Urothelium cell line (cell line): Measurements from ENCODE around the gene SLC38A1.
A peak's percentile ranks its signal among the peaks of the same experiment; 100 is the strongest.
"Not testable (repeated sequence)": the region's sequence is repeated elsewhere in the genome, so short reads cannot be mapped to it uniquely, and the experiment has no call there.

Experiments
- DNase-seq: peaks from one replicate; pipeline ENCODE4 v3.0.0; 2011; ENCODE audit warnings: low spot score, mixed read lengths
- FAIRE-seq: peaks from 2 replicates; lab custom pipeline; 2011; peaks lifted over from hg19 to GRCh38; lab: Jason Lieb, UNC

Gene SLC38A1

DNA sequence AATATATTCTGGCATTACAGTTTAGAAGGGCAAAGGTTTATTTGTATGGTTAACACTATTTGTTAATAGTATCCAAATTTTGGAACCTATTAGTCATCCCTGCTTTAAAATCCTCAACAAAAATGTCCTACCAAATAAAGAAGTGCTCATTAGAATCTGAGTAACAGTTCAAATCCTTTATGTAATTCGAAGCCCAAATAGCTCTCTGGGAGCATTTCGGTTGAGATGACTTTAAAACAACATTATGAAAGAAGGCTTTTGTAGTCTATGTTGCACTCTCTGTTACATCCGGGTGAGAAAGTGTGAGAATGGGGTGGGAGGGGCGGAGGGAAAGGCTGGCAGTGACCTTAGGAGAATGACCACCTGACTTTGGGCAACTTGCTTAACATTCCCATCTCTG is 59.7 kb downstream of the SLC38A1 start:
- DNase-seq (no peak), FAIRE-seq (no peak)

DNA sequence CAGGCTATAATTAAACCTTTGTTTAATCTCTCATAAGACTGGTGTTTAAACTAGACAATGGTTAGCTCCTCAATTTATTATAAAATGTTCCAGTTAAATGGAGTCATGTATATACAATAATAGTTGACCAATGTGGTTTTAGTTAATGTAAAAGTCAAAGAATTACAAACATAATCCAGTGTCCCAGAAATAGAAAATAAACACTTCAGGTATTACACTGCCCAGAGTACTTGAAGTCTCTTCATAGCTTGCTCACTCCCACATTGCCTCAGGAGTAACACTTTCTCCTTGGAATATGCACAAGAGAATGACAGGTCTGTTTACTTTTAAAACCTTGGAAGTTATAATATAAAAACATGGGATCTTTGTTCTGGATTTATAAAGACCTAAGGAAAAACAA is 60.5 kb downstream of the SLC38A1 start:
- no peak for FAIRE-seq
- DNase-seq, result no peak

DNA sequence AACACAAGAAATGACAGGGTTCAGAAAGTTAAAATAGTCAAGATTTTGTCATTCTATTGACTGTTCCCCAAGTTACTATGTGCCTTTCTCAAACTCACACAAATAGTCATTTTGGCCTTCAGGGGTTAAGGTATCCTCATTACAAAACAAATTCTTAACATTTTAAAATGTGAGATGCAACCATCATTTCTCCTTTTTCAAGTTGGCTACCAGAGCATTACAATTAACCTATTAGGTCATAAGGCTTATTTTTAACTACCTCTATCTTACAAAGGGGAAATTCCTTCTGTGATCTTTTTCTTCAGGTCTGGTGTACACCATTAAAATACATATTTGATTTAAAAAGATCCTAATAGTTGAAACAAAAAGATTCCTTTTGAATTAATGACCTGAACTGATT is 61.2 kb downstream of the SLC38A1 start:
- FAIRE-seq (no peak), DNase-seq (no peak)

DNA sequence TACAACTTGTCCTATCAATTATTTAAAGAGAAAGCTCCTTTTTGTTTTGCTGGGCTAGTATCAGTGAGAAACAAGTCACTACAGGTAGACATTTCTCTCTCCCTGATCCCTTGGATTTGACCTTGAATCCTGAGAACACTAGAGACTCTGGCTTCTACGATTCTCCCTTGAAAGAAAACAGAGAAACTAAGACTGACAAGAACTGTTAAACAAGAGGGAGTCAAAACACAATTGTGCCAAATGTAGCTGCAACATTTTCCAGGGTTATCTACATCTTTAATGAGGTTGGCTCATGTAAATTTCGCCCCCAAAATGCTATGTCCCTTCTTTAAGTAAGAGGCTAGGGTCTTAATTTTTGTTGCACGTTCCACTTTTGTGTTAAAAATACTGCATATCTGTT is 62.4 kb downstream of the SLC38A1 start:
- no peak for DNase-seq
- FAIRE-seq, result no peak

DNA sequence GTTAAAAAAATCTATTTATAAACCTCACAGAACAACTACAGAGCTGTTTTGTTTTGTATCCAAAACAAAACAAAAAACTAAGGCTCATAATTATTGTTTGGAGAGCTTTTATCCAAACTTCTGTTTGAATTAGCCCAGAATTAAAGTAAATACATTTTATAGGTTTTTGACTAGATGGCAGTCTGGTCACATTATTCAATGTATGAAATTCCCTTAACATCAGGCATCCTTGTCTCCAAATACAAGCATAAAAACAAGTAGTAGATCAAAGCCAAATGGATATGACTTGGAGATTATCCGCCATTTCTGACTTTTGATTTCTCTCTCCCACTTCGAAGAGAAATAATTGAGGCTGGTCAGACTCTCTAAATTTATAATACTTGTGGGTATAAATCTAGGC is 63.5 kb downstream of the SLC38A1 start:
- DNase-seq (no peak), FAIRE-seq (no peak)

DNA sequence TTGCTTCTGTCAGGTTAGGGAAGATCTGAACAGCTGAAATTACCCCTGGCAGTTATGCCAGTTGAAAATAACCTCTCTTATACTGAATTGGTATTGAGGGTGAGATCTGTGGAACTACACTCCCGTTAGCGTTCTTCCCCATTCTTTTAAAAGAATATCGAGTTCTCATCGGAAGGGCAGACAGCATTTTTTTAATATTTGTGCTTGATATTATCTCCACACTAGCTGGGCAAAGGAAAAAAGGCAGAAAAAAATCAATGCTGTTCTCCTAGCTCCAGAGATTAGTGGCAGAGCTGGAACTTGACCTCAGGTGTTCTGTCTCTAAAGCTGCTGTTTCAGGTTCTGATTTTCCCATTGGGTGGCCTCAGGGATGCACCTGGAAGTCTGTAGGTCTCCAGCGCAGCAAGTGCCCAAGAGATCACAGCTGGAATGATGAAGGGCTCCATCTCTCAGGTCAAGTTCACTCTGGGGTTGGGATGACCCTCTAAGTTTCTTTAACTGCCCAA is 67.5 kb downstream of the SLC38A1 start:
- no peak for FAIRE-seq

DNA sequence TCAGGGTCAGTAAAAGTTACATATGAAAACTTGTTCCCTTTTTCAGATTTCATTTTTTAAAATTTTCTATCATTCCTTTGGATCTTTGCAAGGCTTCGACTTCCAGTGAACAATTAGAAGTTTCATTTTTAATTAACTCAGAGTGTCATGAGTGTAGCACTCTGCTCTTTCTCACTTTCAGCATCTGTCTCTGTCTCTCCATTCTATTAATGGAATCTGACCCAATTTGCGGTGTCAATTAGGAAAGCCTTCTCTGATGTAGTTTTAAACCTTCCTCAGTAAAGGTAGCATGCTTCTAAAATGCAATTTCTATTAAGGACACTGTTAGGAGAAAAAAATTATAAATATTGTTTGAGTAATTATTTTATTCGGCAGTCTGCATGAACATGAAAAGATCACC is 68.3 kb downstream of the SLC38A1 start:
- FAIRE-seq, result no peak
- no peak for DNase-seq

More for the DNA sequence above, 67.5 kb downstream of the SLC38A1 start:
- no peak for DNase-seq

DNA sequence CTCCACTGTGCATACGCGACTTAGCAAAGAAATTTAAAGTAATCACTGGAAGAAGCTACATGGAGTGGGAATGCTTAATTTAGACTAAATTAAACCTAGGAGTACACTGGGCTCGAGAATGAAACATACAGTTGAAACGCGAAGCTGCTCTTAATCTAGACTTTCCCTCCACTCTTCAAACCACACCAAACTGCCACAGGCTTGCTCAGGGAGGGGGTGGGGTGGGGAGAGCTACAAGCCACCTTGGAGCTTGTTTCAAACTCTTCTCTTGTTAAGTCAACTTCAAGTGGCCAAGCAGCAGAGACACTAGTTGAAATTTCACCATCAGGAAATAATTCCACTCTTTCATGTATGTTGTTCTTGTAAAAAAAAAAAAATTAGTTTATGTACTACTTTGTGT is 69.9 kb downstream of the SLC38A1 start:
- no peak for DNase-seq
- FAIRE-seq, result no peak

DNA sequence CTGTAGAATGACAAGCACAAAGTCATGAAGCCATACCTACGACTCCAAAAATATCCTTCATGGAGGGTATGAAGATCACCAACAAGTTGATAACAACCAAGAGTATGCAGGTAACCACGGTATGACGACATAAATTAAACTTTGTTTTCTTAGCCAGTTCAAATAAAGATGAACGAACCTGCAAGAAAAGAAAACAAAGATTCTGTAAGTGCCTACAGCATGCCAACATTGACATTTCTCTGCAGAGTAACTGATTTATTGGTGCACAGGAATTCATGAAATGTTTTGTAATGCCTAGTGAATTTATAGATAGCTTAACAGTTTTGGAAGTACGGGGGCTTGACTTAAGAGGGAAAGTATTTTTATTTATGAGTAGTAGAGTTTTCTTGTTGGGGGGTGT is 71.0 kb downstream of the SLC38A1 start:
- DNase-seq (no peak), FAIRE-seq (no peak)

DNA sequence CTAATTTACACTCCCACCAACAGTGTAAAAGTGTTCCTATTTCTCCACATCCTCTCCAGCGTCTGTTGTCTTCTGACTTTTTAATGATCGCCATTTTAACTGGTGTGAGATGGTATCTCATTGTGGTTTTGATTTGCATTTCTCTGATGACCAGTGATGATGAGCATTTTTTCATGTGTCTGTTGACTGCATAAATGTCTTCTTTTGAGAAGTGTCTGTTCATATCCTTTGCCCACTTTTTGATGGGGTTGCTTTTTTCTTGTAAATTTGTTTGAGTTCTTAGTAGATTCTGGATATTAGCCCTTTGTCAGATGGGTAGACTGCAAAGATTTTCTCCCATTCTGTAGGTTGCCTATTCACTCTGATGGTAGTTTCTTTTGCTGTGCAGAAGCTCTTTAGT is 78.3 kb downstream of the SLC38A1 start:
- FAIRE-seq, DNase-seq: not testable (repeated sequence)

DNA sequence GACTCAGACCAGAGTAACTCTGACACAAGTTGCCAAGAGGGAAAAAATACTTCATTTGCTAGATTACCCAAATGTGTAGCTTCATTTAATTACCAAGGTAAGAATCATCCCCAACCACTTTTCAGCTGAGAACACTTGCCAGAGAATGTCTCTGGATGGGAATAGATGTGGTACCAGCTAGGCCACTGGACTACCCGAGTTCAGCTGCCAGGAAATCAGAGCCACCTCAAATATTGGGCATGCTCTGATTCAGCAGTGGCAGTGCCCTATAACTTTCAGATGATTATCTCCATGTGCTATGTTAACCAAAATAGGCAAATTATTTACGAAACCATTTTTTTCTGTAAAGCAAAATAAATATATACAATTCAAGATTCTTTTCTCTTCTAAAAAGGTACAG is 80.7 kb downstream of the SLC38A1 start:
- DNase-seq, result no peak
- FAIRE-seq, result no peak

DNA sequence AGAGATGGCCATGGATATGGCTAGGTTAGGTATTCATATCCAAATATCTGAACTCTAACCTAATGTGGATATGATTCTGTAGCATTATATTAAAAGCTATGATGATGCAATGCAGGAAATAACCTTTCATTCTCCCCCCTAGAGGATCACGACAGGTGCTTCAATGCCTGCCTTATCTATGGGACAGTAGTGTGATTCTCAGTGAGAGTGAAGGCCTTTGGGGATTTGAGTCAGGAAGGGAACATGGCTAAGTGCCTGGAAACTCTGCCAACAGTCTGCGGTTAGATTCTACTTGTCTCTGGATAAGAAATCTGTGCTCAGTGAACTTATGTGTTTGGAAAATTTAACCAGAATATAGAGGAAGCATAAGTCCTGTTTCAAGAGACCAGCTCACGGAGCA is 81.8 kb downstream of the SLC38A1 start:
- DNase-seq (peak; percentile 31), FAIRE-seq (no peak)

DNA sequence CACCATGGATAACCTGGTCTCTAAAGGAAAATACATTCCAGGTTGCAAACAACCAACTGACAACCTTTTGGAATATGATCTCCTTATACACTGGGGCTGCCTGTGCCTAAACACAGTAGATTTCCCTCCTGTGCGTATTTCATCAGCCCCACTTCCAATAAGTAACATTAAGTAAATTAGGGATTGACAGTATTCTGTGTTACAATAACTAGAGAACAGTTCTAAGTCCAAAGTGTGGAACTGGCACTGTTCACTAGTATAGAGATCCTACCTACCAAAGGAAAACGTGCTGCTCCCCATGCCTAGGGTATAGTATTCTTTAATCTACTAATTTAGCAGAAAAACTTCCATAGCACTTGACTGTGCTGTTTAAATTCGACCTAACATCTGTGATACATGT is 82.8 kb downstream of the SLC38A1 start:
- DNase-seq, result no peak
- FAIRE-seq, result no peak

DNA sequence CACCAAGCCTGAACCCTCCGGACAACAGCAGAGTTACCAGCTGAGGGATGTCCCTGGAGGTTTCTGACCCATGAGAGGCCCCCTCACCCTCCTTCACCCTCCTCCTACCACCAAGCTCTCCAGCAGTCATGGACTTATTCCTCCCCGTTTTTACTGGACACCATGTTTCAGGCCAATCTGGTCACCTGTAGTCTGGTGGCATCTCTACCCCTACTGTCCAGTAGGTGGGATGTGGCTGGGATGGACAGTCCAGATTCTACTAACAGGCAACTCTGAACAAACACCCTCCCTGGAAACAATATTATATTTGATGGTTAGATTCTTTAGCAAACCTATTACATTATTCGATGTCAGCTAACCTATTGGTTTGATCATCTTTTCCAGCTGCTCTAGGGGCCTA is 83.2 kb downstream of the SLC38A1 start:
- no peak for DNase-seq
- FAIRE-seq, result no peak

DNA sequence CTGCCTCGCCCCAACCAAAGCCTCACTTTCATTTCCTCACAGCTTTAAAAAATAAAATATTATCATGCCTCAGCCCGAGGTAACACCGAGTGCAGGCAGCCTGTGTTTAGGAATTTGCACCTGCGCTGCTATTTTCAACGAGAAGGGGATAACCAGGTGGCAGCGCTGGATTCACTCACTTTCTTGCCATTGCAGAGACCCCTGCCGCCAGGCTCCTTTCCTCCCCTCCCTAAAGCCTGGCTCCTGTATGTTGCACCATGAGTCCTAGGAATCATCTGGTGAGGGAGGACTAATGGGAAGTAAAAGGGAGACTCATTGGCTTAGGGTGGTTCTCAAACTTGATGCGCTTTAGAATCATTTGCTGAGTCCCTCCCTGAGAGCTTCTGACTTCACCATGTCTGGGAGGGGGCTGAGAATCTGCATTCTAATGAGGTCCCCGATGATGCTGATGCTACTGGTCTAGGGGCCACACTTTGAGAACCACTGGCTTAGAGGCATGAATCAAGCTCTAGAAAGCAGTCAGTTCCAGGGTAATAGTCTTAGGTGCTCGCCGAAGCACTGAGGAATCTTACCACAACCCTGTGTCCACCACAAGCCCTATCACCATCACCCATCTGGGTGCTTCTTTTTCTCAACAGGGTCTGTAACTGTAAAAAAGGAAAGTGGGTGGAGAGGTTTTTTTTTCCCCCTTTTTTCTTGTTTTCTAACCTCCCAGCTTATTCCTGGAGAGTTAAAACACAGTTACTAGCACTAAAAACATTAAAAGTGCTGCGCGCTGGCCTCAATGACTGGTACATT is 83.8 kb downstream of the SLC38A1 start:
- FAIRE-seq (no peak), DNase-seq (no peak)

DNA sequence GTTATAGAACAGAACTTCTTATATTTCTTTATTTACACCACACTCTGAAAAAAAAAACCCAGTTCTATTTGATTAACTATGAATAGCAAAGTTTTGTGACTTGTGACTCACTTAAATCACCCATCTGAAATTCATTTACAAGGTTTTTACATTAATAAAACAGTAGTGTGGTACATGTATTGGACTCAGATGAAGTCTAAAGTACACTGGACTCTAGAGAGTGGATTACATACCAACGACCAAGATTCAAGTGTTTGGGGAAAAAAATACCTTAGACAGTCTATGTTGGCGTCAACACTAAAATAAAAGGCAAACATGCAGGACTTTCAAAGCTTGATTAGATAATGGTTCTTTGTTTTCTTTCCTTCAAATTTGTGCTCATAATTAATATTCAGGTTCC is 85.7 kb downstream of the SLC38A1 start:
- DNase-seq (no peak), FAIRE-seq (no peak)

DNA sequence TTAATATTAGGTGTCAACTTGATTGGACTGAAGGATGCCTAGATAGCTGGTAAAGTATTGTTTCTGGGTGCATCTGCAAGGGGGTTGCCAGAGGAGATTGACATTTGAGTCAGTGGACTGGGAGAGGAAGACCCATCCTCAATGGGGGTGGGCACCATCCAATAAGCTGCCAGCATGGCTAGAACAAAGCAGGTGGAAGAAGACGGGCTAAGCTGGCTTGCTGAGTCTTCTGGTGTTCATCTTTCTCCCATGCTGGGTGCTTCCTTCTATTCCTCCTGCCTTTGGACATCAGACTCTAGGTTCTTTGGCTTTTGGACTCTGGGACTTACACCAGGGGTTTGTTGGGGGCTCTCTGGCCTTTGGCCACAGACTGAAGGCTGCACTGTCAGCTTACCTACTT is 87.4 kb downstream of the SLC38A1 start:
- DNase-seq (no peak), FAIRE-seq (no peak)

DNA sequence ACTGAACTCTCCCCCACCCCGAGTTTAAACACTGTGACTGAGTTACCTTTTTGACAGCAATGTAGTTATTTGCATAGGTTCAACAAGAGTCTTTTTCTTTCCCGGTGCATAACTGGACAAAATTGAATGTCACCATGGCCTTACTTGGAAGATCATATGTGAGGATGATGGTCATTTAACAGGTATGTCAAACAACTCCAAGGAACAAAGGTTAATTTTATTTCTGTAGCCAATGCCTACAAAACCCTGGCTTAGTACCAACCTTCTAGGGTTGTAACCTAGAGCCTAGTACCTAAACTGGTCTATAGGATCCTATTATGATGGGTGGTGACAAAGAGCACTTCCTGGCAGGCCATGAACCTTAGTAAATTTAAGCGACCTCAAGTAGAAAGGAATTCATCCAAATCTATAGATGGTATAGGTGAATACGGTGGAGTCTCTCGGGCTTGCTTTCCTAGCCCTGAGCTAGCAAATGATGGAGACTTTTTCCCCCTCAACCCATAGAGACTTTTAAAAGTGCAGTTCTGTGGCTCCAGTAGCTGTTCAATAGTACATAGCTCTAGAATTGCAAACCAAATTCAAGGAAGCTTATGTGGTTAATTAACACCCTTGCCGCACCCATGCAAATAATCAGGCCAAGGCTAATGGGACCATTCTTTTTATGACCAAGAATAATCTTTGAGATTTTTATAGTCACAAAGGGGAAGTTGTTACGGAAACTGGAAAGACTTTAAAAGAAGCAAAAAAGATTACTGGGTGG is 89.0 kb downstream of the SLC38A1 start:
- FAIRE-seq (no peak), DNase-seq (no peak)

DNA sequence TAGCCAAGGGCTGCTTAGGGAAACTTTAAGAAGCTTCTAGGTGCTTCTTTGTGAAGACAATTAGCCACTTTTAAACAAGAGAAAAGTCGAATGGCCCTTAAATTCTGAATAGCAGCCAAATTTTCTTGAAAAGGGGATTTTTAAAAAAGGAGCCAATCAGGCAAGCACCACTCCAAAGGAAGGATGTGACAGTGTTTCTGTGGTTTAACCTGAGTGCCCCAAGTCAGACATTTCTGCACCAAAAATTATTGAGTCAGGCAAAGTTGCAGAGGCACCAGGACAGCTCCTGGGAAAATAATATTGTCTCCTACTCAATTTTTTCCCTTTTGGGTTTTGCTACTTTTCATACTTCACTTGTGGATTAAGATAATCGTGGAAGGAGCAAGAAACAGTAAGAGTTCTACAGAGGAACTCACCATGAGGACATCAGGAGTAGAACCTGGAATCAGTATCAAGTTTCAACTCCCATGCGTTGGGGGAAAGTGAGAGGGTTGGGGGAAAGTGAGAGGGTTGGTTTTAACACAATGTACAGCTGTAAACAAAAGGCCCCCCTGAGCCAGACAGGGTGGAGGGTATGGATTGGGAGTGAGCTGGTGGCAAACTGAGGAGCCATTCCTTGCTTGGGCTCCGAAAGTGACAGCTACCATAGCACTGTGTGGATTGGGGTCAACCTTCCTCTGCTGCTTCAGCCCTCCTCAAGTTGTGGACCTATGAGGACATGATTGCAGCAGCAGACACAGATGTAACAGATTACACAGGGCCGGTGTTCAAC is 90.8 kb downstream of the SLC38A1 start:
- no peak for DNase-seq
- FAIRE-seq, result no peak

DNA sequence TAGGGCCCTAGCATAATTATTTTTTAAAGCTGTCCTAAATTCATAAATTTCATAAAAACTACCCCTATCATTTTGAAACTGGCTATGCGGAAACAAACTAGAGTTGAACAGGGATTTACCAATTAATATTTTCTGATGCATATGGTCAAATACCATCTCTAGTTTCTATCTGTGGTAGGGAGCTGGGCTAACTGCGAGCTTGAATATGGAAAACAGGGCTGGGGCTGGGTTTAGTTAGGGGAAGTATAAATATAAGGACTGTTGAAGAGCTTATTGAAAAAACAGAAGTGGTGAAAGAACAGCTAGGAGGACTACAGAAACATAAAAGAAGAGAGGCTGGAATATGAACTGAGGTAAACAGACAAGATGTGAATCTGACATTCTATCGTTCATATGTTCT is 91.8 kb downstream of the SLC38A1 start:
- FAIRE-seq (no peak), DNase-seq (no peak)

DNA sequence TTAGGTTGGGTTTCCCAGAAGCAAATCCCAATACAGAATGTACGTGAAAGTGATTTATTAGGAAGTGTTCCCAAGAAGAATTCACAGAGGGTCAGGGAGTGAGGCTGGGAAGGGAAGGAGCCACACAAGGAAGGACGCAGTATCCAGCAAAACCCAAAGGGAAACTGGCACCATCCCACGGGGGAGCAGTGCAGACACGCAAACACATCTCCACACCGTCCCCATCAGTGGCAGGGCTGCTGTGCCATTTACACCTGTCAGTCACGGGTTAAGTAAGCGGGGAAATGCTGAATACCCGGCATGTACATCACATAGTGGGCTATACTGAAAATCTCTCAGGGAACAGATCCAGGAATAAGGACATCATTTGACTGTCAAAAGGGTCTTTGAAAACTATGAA is 93.9 kb downstream of the SLC38A1 start:
- DNase-seq (no peak), FAIRE-seq (no peak)
